Right kidney (tissue), 1 donor: Measurements from ENCODE around the gene FAM78B.

ENCODE experiments used
- DNase-seq: peaks from one replicate; pipeline ENCODE4 v3.0.0-alpha.2; 2016

Gene FAM78B

DNA sequence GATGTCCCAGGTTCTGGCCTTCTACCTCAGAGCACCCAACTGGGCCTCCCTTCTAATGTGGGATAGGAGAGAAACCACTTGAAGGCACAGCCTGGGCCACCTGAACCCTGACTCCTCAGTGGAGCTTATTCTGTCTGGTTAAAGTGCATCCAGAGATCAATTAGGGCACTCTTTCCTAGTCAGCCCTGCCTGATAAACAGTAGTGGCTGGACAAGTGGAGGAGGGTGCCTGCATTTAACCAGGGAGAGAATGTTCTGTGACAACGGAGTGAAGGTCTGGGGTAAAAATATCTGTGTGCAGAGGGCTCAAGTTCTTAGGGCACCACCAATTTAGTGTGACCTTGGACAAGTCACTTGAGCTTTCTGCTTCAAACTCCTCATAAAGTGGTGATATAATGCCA, 101.8 kb downstream of the FAM78B start:
- DNase-seq, result no peak

DNA sequence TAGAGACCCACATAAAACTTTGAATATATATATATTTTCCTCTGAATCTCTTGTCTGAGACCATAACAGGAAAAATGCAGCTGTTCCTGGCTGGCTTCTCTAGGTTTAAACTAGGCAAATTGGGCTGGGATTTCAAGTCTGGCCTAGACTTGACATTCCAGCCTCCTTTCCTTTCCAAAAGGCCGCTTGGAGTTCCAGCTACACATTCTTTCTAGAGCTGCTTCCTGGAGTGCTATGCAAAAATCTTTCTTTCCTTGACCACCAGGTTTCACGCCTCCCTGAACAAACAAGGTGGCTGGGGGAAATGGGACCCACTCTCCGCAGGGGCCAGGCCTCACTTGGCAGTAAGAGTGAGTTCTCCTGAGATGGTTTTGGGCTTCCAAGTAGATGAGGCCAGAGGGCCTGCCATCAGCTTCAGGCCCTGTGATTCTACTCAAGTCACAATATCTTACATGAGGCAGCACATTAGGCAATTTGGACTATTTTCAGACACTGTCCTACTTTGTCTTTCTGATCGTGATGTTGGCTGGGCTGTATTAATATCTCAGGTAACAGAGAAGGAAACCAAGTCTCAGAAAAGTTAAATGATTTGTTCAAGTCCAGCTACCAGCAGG, 102.4 kb downstream of the FAM78B start:
- no peak for DNase-seq

DNA sequence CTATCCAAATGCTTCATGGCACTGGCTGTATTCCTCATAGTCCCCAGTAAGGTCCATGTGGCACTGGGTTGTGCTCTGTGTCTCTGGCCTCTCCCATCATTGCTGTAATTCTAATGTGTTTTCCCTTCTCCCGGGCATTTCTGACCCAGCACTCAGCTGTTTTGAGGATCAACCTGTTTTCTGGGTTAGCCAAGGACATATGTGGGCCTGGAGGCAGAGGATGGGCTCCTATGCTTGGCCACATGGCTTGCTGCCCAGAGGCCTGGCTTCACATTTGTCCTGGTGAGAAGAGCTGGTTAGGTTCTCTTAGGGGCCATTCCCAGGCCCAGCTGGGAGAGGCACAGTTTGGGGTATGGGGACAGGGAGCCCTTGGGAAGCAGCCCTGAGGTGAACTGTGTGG, 103.1 kb downstream of the FAM78B start:
- DNase-seq, result no peak

DNA sequence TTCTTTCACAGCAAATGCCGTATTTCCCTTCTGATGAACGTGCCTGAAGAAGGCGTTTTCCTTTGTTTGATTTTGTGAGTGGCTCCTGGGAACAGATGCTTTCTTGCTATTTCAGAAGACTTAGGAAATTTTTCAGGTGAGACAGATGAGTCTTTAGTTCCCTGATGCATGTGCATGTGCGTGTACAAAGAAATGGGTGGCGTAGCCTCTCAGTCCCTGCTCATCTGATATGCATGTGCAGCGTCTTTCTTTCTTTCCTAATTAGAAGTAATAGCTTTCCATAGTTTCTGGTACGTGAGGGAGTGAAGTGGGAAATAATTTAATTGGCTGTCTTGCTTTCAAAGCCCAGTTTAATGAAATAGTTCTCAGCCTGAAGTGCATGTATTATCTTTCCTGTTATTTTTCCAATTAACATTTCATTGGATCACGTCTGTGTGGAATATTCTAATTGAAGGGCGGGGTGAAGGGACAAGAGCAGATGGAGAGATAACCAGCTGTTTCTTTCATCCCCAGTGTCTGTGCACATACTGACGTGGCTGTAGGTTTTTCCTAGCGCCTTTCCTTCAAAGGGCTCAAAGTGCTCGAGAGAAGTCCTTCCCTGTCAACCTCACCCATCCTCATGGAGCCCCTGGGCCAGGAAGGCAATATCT, 104.3 kb downstream of the FAM78B start:
- DNase-seq, result no peak

DNA sequence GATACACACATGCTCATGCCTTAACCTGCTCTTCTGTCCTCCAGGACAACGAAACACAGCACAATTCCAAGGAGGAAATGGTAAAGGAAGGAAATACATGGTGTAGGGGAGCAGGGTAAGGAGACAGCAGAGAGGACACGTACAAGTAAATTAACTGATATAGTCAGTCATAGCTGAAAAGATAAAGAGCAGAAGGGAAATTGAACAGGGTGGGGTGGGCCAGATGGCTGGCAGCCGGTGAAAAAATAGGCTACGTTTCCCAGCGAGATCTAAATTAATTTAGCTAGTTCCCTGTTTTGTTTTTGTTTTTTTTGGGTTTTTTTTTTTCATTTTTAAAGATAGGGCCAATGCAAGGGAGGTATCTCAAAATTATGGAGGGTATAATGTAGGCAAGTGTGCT, 109.2 kb downstream of the FAM78B start:
- no peak for DNase-seq

DNA sequence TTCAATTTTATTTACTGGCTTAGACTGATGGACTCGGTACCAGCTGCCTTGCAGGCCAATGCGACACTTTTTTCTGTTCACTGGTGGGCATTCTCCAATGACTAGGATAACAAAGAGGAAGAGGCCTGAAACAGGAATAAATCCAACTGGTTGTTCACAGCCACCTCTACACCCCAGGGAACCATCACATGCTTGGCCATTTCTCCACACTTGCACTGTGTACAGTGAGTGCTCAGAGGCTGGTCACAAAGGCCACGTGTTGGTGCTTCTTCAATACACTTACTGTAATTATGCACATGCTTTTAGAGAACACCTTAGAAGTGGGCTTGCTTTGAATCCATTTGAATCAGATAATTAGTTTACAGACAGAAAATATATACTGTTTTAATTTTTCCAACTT, 113.4 kb downstream of the FAM78B start:
- DNase-seq, result no peak

DNA sequence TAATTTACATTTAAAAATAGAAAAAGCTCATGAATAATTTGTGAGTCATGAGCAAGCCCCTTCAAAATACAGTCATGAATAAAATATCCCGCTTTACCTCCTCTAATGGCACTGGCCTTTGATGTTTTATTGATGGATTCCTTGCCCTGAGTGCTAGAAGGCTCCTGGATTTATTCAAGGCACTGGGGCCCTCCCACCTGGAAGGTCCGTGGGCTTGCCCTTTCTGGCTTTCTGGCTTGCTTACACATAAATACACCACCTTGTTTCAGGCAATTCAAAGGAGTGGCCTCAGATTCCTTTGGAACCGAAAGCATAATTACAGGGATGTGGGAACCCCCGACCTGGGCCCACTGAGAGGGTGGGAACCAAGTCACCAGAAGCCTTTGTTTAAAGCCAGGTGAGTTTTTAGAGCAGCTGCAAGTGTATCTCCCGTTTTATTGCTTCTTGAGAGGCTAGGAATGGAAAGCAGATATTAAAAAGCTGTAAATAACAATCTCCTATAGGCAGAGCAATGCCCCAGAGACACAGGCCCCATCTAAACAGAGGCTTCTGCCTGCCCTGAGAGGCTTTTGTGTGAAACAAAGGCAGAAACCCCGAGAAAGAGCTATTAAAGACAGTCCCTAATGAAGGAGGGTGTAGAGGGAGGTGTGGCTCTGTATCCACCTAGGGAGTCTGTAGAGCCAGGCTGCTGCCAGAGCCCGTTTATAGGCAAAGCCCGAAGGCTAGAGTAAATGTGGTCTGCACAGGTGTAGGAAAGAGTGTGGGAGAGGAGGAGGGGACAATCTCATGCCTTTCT, 126.4 kb downstream of the FAM78B start:
- no peak for DNase-seq

DNA sequence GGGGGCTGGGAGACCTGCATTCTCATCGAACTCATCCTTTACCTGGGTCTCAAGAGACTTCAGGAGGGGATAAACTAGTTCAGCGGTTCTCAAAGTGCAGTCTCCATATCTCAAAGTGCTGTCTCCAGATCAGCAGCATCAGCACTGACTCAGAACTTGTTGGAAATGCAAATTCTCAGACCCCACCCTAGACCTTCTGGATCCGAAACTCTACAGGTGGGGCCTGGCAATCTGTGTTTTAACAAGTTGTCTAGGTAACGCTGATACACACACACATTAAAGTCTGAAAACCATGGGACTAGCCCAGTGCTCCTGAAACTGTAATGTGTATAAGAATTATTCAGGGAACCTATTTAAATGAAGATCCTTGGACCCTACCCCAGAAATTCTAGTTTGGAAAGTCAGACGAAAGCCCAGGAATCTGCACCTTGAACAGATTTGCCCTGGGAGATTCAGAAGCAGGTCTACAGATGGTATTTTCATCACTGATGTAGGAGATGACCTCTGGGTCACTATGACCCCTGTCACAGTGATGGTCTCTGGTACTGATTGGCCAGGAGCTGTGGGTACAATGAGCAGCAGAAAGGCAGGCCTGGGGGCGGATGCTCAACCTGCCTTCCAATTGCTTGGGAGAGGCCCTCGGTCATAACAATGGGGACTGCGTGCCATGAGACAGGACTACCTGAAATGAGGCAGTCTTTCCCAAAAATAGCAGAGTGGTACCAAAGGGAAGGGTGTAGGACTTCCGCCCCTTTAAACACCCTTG, 127.2 kb downstream of the FAM78B start:
- DNase-seq, result no peak

DNA sequence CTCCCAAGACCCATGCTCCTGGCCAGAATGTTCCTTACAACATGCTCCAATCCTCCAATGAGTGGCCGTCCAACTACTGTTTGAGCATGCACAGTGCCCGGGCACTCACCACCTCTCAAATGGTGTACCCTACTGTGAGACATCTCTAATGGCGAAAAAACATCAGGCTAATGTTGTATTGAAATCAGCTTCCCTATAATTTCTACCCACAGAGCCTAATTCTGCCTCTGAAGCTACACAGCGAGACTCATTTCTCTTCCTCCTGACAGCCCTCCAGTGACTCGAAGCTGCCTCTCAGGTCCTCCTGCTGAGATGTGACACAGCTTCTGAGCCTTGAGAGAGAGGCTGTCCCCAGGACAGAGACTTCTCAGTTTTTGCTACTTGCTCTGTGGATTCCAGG, 130.7 kb downstream of the FAM78B start:
- no peak for DNase-seq

DNA sequence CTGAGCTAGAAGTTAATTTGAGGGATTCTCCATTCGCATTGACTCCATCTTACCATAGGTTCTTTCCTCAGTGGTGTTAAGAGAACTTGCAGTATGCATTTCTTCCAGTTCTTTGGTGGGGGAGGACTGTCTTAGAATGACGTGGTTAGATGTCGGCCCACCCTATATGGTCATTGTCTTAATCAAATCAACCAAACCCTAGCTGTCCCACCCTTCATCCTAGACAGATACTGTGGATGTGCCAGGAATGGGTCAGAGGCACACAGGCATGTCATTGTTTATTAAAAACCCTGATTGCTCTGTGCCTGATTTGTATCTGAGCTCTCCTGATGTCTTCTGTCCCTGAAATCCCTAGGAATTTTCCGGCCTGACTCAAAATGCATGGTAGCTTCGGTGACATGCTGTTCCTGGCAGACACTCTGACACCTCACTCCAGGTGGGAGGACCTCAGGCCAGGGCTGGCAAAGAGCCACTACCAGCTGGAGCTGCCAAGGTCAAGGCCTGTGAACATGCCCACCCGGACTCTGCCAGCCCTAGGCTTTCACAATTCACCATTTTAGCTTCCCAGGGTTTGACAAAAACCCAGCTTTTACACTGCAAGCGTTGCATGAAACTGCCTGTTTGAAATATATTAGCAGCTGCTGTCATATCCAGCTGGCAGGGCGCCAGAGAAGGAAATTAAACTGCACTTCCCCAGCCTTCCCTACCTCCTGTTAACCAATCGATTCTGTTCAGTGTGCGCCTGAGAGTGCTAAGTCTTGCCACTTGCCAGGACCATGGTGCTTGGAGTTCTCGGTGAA, 134.0 kb downstream of the FAM78B start:
- DNase-seq, result no peak

DNA sequence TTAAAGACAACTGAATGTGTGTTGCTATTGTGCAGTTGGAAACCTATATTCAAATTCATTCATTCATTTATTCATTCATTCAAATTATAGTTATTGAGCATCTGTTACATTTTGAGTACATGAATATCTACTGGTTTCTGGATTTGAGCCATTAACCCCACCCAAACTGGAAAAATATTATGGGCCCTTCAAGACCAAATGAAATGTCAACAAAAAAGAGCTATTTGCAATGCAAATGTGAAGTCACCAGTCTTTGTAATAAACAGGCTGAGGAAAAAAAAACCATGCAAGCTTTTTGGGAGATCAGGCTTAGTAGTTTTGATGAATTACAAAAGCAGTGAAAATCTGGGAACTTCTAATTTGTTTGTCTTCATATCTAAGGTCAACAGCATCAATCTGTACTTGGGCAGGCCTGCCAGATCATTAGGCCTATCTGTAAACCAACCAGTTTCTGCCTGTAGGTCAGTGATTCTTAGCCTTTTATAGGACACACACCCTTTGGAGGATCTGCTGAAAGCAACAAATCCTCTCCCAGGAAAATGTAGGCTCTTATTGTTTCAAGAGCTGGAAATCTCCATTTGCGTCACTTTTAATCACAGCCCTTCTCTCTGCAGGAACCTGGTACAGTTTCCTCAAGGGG, 134.7 kb downstream of the FAM78B start:
- DNase-seq, result no peak

DNA sequence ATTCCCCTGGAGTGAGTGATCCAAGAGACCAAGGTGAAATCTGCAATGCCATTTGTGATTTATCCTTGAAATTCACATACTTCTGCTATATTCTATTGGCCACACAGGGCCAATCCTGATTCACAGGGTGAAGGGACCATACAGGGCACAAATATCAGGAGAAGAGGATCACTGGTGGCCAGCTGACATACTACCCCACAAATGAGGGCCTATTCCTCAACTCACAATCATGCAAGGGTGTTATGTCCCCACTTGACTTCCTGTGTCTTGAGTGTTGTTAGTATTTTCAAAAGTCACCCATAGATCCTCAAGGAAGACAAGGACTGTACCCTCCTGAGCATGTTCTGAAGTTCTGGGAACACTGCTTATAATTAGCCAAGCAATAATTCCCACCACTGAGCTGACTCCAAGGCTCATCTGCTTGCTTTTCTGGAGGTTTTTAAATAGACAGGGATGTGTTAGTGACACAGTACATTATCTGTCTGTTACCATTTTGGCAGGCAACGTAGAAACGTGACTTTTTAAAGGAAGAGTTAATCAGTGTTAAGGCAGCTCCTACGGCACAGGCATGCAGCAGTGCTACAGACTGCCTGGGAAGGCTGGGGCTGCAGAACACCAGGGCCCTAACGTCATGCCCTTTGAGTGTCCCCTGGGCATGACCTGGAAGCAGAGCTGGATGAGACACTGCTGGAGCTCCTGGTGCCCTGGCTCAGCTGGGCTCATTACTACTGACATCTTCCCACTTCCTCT, 137.4 kb downstream of the FAM78B start:
- DNase-seq, result no peak

DNA sequence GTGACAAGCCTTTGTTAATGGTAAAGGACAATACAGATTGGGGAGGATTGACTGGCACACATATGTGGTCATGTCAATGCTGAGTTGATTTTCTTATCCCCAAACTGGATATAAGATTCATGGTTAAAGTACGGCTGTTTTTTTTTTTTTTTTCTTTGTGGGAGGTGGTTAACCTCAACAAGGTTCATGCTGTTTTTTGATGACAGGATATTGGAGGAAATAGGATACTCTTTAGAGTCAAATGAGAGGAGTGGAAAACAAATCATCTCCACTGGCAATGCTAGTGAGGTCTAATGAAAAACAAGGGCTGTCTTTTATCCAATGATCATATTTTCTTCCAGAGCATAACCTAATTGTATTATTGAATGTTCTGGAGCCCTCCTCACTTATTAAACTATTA, 140.2 kb downstream of the FAM78B start:
- no peak for DNase-seq

DNA sequence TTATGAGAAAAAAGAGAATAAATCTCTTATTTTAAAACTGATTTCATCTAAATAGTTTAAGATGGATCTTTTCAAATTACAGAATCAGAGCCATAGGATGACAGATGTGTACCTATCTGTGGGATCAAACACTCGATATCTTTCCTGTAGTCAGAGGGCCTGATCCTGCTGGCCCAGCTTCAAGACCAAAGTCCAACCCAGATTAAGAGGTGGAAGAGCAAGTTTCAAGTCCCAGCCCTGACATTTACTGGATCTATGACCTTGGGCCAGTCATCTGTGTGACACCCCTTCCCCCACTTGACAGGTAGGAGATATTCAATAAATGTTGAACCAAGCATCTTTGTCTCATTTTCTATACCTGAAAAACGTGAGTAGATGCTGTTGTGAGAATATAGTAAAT, 140.7 kb downstream of the FAM78B start:
- DNase-seq, result no peak

DNA sequence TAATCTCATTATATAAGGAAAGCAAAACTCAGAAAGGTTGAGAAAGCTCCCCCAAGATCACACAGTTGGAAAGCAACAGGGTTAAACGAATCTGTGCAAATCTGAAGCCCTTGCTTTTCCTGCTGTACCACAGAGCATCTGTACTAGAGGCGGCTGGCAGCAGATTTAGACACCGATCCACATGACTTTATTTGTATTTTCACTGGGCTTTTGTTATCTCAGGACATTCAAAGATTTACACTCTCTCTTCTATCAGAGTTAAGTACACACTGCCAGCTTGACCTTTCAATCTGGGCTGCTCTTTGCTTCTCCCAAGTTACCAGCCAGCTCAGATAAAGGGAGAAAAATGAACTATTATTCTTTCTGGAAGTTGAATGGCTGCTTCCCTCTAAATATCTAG, 146.6 kb downstream of the FAM78B start:
- DNase-seq, result no peak
